Stomach (tissue), 9 donors: ENCODE results near the gene VPS9D1. TPM values are rescaled to one million over a fixed set of nuclear protein-coding genes. Genes with fewer than 3 reads are reported as not detected.

Experiments
- DNase-seq, 2 donors: peaks; one replicate each; pipeline versions ENCODE4 v3.0.0 to v3.0.0-alpha.2; 2013 to 2019
- H3K27ac ChIP-seq, 5 donors: fragments of 200-600 bp in 4 of 5; sonication (generic) in 4 of 5; one replicate each; pipeline ENCODE4 v1.5.1; 2013 to 2019; ENCODE audit warnings: mild to moderate bottlenecking in 1 of 5, moderate library complexity in 1 of 5
- H3K27me3 ChIP-seq, 3 donors: fragments of 200-600 bp; sonication (generic); one replicate each; pipeline ENCODE4 v1.5.1; 2017 to 2019; ENCODE audit warnings: mixed run types in 1 of 3
- H3K36me3 ChIP-seq, 4 donors: fragments of 200-600 bp; sonication (generic); 1 replicate in 3 of 4; 2 replicates in 1 of 4; pipeline ENCODE4 v1.5.1; 2016 to 2019
- H3K4me1 ChIP-seq, 4 donors: fragments of 200-600 bp; sonication (generic); one replicate each; pipeline ENCODE4 v1.5.1; 2016 to 2019
- H3K4me3 ChIP-seq, 4 donors: fragments of 200-600 bp; sonication (generic) in 3 of 4; one replicate each; pipeline ENCODE4 v1.5.1; 2016 to 2019; ENCODE audit warnings: mild to moderate bottlenecking in 1 of 4
- H3K9me3 ChIP-seq, 4 donors: fragments of 200-600 bp; sonication (generic); one replicate each; pipeline ENCODE4 v1.5.1; 2016 to 2019
- CTCF ChIP-seq, 7 experiments: fragments of 450-650 bp in 4 of 7; fragments of 200-600 bp in 3 of 7; sonication (generic) in 3 of 7; IDR thresholded peaks; one replicate each; pipeline ENCODE4 v1.5.1; 2016 to 2019; ENCODE audit warnings: antibody characterized with exemption in 7 of 7, control low read depth in 2 of 7, mild to moderate bottlenecking in 1 of 7
- EP300 ChIP-seq: sonication (generic); formaldehyde crosslinking; IDR thresholded peaks from one replicate; pipeline ENCODE4 v1.6.1; 2017; ENCODE audit warnings: antibody characterized with exemption
- POLR2A ChIP-seq, 4 donors: fragments of 450-650 bp; IDR thresholded peaks; one replicate each; pipeline ENCODE4 v1.6.1; 2016; ENCODE audit warnings: antibody characterized with exemption in 4 of 4, control low read depth in 2 of 4, mild to moderate bottlenecking in 1 of 4, moderate library complexity in 1 of 4
- POLR2AphosphoS5 ChIP-seq, 3 donors: sonication (generic); formaldehyde crosslinking; IDR thresholded peaks; one replicate each; pipeline ENCODE4 v1.6.1; 2016; ENCODE audit warnings: antibody characterized with exemption in 3 of 3
- WGBS, 5 donors: extraction: QIAGEN DNeasy Blood & Tissue Kit in 3 of 5; methylation state at CpG; one replicate each; pipeline versions ENCODE4 v1.1.5 to v1.1.7; 2013 to 2018; 5-methylcytosine and 5-hydroxymethylcytosine counted together
- intact Hi-C: fragments of 100-400 bp; cut with DNase I; formaldehyde crosslinking; loops from one replicate; pipeline ENCODE4 v1.15.1; 2023; ENCODE audit warnings: low total_unique reads
- polyA plus RNA-seq, 3 donors: library from polyadenylated mRNA; stranded (reverse); fragments of 200-250 nt; gene quantifications; one replicate each; pipeline ENCODE4 v1.2.3, GENCODE V29; 2013
- total RNA-seq, 5 donors: library from RNA; depleted of rRNA; stranded (reverse); fragments of >200 nt; gene quantifications; one replicate each; pipeline versions ENCODE4 v1.1.0 to v1.2.3, GENCODE V29; 2014 to 2016
- donor health status: healthy with polysubstance abuse.
- donor health status: Bipolar disorder and iron deficiency.
- donor health status: healthy.

VPS9D1 gene
- total and polyA plus RNA-seq, 8 donors = 2.7 to 43.2 (median 8.8) TPM

- Histone ChIP-seq H3K27ac (no peak overlapping the region), H3K27me3 (no peaks in the 10 kb centered on the region)
Observed at GRCh38 chr16:89689142-89689541, 31.6 kb downstream of the VPS9D1 start.

GRCh38 chr16:89688395-89688794 is 32.3 kb downstream of the VPS9D1 start:
- no peaks in the 10 kb centered on the region for H3K9me3 ChIP-seq
- H3K4me3 ChIP-seq = no peak overlapping the region
- no peak overlapping the region for H3K27ac ChIP-seq
- DNase-seq = no peak
- H3K27me3 ChIP-seq = no peaks in the 10 kb centered on the region
- intact Hi-C loops = no loop called here
- no peak for TF ChIP-seq POLR2AphosphoS5 (IDR thresholded peaks at IDR 0.05)
- no peak for TF ChIP-seq POLR2A (IDR thresholded peaks at IDR 0.05)
- TF ChIP-seq CTCF (IDR thresholded peaks at IDR 0.05) = no peak
- TF ChIP-seq EP300 = no peak
- WGBS, 5 donors = 81 to 89% (median 85%) methylated on average over 5 of the region's 5 CpGs
- H3K36me3 ChIP-seq = peaks cover 22 to 46% (median 44%) of the 10 kb centered on the region in 4 donors
- peaks cover 12 to 33% (median 29%) of the 10 kb centered on the region in 4 donors for H3K4me1 ChIP-seq

More at GRCh38 chr16:89689142-89689541, 31.6 kb downstream of the VPS9D1 start:
- Histone ChIP-seq H3K9me3 (no peaks in the 10 kb centered on the region), H3K36me3 (peaks cover 29 to 54% (median 52%) of the 10 kb centered on the region in 4 donors), H3K4me3 (no peak overlapping the region), H3K4me1 (peaks cover 12 to 33% (median 29%) of the 10 kb centered on the region in 4 donors)
- TF ChIP-seq POLR2AphosphoS5 (IDR thresholded peaks at IDR 0.05) = no peak
- TF ChIP-seq CTCF (IDR thresholded peaks at IDR 0.05) = no peak
- no peak for TF ChIP-seq POLR2A (IDR thresholded peaks at IDR 0.05)
- no peak for TF ChIP-seq EP300
- intact Hi-C loops = no loop called here
- no peak for DNase-seq
- WGBS, 5 donors = 85 to 93% (median 90%) methylated on average over 13 of the region's 13 CpGs

GRCh38 chr16:89687092-89687940 is 33.4 kb downstream of the VPS9D1 start:
- H3K27ac ChIP-seq = peak overlapping the region; percentile 90 to 98 (median 94)
- 7 to 10% (median 8%) methylated on average over 35 to 42 of the region's 42 CpGs for WGBS, 5 donors
- peak; percentile 79 to 91 for DNase-seq

More at GRCh38 chr16:89687092-89687940, 33.4 kb downstream of the VPS9D1 start:
- Histone ChIP-seq H3K36me3 (peaks cover 12 to 35% (median 33%) of the 10 kb centered on the region in 4 donors), H3K4me1 (peaks cover 12 to 33% (median 29%) of the 10 kb centered on the region in 4 donors), H3K27me3 (no peaks in the 10 kb centered on the region), H3K9me3 (no peaks in the 10 kb centered on the region), H3K4me3 (peak overlapping the region; percentile 68 to 95 (median 82))
- intact Hi-C loops = no loop called here
- TF ChIP-seq CTCF (IDR thresholded peaks at IDR 0.05) (no peak), POLR2A (IDR thresholded peaks at IDR 0.05) (no peak), POLR2AphosphoS5 (IDR thresholded peaks at IDR 0.05) (peak in 2 of 3 donors; percentile 36 to 46), EP300 (no peak)
